Measurements from ENCODE around the gene RIPK4. TPM values are rescaled to one million over a fixed set of nuclear protein-coding genes. Genes with fewer than 3 reads are reported as not detected.

The RIPK4 gene
- total and polyA plus RNA-seq, 12 donors: 0.04 to 0.18 (median 0.14) TPM; not detected in 5

GRCh38 chr21:41808094-41808493, 41.2 kb upstream of the RIPK4 start:
- Histone ChIP-seq H3K4me3 (no peak overlapping the region), H3K27me3 (no peaks in the 10 kb centered on the region), H3K36me3 (replicated peaks in 1 of 2) (peaks cover 0 to 13% of the 10 kb centered on the region in 2 donors), H3K4me1 (replicated peaks in 1 of 2) (no peaks in the 10 kb centered on the region), H3K9me3 (replicated peaks in 1 of 3) (no peaks in the 10 kb centered on the region), H3K27ac (no peak overlapping the region)
- 92 to 97% (median 95%) methylated on average over 15 to 18 of the region's 18 CpGs for WGBS, 4 donors
- TF ChIP-seq CTCF (IDR thresholded peaks at IDR 0.05) (no peak), POLR2A (IDR thresholded peaks at IDR 0.05) (no peak)
- no peak for DNase-seq
- intact Hi-C loops (cut with DNase I): no loop called here

GRCh38 chr21:41806773-41807172, 39.9 kb upstream of the RIPK4 start:
- WGBS, 4 donors: 98 to 100% (median 99%) methylated on average over 4 of the region's 4 CpGs
- DNase-seq: no peak
- Histone ChIP-seq H3K27ac (no peak overlapping the region), H3K9me3 (replicated peaks in 1 of 3) (no peaks in the 10 kb centered on the region), H3K36me3 (replicated peaks in 1 of 2) (peaks cover 0 to 11% of the 10 kb centered on the region in 2 donors), H3K27me3 (no peaks in the 10 kb centered on the region), H3K4me1 (replicated peaks in 1 of 2) (no peaks in the 10 kb centered on the region), H3K4me3 (no peak overlapping the region)
- TF ChIP-seq POLR2A (IDR thresholded peaks at IDR 0.05) (no peak), CTCF (IDR thresholded peaks at IDR 0.05) (no peak)
- intact Hi-C loops (cut with DNase I): no loop called here

GRCh38 chr21:41805643-41806042, 38.8 kb upstream of the RIPK4 start:
- Histone ChIP-seq H3K36me3 (replicated peaks in 1 of 2) (peaks cover 0 to 18% of the 10 kb centered on the region in 2 donors), H3K9me3 (replicated peaks in 1 of 3) (no peaks in the 10 kb centered on the region), H3K27ac (no peak overlapping the region), H3K4me1 (replicated peaks in 1 of 2) (no peaks in the 10 kb centered on the region), H3K4me3 (no peak overlapping the region), H3K27me3 (no peaks in the 10 kb centered on the region)
- 95 to 100% (median 97%) methylated on average over 4 of the region's 4 CpGs for WGBS, 4 donors
- DNase-seq: no peak
- intact Hi-C loops (cut with DNase I): no loop called here
- no peak for TF ChIP-seq POLR2A (IDR thresholded peaks at IDR 0.05)
- no peak for TF ChIP-seq CTCF (IDR thresholded peaks at IDR 0.05)

GRCh38 chr21:41805038-41805437, 38.2 kb upstream of the RIPK4 start:
- H3K27me3 ChIP-seq: no peaks in the 10 kb centered on the region
- no peak overlapping the region for H3K27ac ChIP-seq
- intact Hi-C loops (cut with DNase I): no loop called here
- WGBS, 4 donors: 62 to 69% (median 64%) methylated on average over 10 of the region's 10 CpGs
- H3K36me3 ChIP-seq (replicated peaks in 1 of 2): peaks cover 0 to 17% of the 10 kb centered on the region in 2 donors
- DNase-seq: no peak
- no peaks in the 10 kb centered on the region for H3K4me1 ChIP-seq (replicated peaks in 1 of 2)
- no peaks in the 10 kb centered on the region for H3K9me3 ChIP-seq (replicated peaks in 1 of 3)
- no peak overlapping the region for H3K4me3 ChIP-seq
- no peak for TF ChIP-seq POLR2A (IDR thresholded peaks at IDR 0.05)
- TF ChIP-seq CTCF (IDR thresholded peaks at IDR 0.05): no peak
